ENCODE data around the gene A2ML1. TPM values are rescaled to one million over a fixed set of nuclear protein-coding genes. Genes with fewer than 3 reads are reported as not detected.

The A2ML1 gene
- total RNA-seq, 4 donors from 2014 or later, result 0.40 to 17.1 (median 2.4) TPM

DNA sequence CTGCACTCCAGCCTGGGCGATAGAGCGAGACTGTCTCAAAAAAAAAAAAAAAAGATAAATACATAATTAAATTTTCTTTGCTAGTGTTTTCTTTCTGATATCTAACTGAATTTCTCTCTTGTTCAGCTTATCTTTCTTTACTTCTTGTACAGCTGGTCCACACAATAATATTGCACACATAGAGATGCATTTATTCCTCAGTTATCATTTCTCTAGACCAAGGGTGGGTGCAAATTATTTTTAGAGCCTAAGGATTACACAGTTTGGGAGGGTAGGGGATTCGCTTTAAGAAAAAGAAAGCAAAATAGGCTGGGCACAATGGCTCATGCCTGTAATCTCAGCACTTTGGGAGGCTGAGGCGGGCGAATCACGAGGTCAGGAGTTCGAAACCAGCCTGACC lies 17.9 kb downstream of the A2ML1 start:
- WGBS, 2 donors (ENCODE audit: low coverage in 1 of 2), result 87 to 89% methylated on average over 4 to 7 of the region's 7 CpGs
- H3K4me1 ChIP-seq, result peaks cover 0 to 10% (median 0%) of the 10 kb centered on the region in 3 donors
- TF ChIP-seq, protein P1, sequence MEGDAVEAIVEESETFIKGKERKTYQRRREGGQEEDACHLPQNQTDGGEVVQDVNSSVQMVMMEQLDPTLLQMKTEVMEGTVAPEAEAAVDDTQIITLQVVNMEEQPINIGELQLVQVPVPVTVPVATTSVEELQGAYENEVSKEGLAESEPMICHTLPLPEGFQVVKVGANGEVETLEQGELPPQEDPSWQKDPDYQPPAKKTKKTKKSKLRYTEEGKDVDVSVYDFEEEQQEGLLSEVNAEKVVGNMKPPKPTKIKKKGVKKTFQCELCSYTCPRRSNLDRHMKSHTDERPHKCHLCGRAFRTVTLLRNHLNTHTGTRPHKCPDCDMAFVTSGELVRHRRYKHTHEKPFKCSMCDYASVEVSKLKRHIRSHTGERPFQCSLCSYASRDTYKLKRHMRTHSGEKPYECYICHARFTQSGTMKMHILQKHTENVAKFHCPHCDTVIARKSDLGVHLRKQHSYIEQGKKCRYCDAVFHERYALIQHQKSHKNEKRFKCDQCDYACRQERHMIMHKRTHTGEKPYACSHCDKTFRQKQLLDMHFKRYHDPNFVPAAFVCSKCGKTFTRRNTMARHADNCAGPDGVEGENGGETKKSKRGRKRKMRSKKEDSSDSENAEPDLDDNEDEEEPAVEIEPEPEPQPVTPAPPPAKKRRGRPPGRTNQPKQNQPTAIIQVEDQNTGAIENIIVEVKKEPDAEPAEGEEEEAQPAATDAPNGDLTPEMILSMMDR (IDR thresholded peaks at IDR 0.05), result no peak
- no peak for TF ChIP-seq POLR2AphosphoS5 (IDR thresholded peaks at IDR 0.05)
- TF ChIP-seq EP300 (IDR thresholded peaks at IDR 0.05), result no peak
- H3K4me3 ChIP-seq, result no peak overlapping the region
- peaks cover 4% of the 10 kb centered on the region for H3K27me3 ChIP-seq
- ATAC-seq, result no peak
- H3K9me3 ChIP-seq, result no peaks in the 10 kb centered on the region
- no peaks in the 10 kb centered on the region for H3K36me3 ChIP-seq
- no peak overlapping the region for H3K27ac ChIP-seq

DNA sequence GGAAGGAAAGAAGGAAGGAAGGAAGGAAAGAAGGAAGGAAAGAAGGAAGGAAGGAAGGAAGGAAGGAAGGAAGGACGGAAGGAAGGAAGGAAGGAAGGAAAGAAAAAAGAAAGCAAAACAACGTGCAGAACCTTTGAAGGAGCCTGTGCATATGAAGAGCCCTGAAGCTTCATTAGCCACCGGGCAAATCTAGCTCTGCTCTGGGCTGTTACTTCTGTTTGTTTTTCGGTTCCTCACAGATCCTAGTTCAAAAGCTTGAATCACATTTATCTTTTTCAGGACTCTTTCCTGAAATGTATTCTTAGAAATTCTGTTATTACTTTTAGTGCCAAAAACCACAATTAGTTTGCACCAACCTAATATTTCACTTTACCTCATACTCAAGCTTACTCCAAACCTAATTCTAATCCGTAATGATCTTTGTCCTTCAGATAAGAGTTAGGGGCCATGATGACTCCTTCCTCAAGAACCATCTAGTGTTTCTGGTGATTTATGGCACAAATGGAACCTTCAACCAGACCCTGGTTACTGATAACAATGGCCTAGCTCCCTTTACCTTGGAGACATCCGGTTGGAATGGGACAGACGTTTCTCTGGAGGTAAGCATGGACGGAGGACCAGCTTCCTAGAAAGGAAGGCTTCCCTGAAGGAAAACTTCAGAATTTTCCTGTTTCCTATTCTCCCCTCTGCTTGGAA lies 18.7 kb downstream of the A2ML1 start:
- no peaks in the 10 kb centered on the region for H3K36me3 ChIP-seq
- H3K4me1 ChIP-seq, result peaks cover 0 to 10% (median 0%) of the 10 kb centered on the region in 3 donors
- no peak overlapping the region for H3K27ac ChIP-seq
- H3K27me3 ChIP-seq, result peaks cover 4% of the 10 kb centered on the region
- no peak overlapping the region for H3K4me3 ChIP-seq
- no peak for ATAC-seq
- TF ChIP-seq, protein P1 (IDR thresholded peaks at IDR 0.05), result no peak
- TF ChIP-seq POLR2A (IDR thresholded peaks at IDR 0.05), result no peak
- no peaks in the 10 kb centered on the region for H3K9me3 ChIP-seq
- 66 to 74% methylated on average over 7 of the region's 8 CpGs for WGBS, 2 donors (ENCODE audit: low coverage in 1 of 2)

DNA sequence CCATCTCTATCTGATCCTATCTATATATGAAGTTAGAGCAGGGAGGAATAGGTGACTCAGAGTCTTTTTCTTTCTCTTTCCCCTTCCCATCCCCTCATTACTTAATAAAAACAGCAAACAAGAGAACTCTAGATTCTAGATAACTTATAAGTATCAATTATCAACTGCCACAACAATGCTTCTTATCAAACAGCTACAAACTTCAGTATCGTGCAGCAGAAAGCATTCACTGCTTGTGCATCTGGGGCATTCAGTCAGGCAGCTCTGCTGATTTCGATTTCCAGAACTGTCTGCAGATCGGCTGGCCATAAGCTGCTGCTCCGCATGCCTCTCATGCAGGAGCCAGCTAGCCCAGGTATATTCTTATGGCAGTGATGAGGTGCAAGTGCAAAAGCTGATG lies 19.4 kb downstream of the A2ML1 start:
- Histone ChIP-seq H3K36me3 (no peaks in the 10 kb centered on the region), H3K27ac (no peak overlapping the region), H3K4me1 (peaks cover 0 to 10% (median 0%) of the 10 kb centered on the region in 3 donors), H3K27me3 (peaks cover 4% of the 10 kb centered on the region), H3K9me3 (no peaks in the 10 kb centered on the region), H3K4me3 (no peak overlapping the region)
- ATAC-seq, result no peak
- WGBS, 2 donors (ENCODE audit: low coverage in 1 of 2), result 80 to 84% methylated on average over 3 to 4 of the region's 4 CpGs
- TF ChIP-seq, protein P1 (IDR thresholded peaks at IDR 0.05), result no peak
- TF ChIP-seq EP300 (IDR thresholded peaks at IDR 0.05) (no peak), POLR2A (IDR thresholded peaks at IDR 0.05) (no peak), POLR2AphosphoS5 (IDR thresholded peaks at IDR 0.05) (no peak)

DNA sequence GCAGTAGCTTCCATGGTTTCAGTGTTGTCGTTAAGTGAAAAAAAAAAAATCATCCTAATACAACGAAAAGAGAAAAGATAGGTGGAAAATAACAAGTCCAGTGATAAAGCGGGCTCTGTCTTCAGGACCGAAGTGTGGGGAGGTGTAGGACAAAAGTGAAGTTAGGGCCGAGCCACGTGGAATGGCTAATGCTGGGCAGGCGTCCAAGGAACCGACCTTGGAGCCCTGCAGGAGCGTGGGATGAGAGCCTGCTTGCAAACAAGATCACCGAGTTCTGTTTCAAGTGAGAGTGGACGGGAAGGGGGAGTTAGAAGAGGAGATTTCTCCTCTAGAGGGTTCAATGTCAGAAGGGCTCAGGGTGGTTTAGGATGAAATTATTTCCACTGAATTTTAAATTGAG lies 22.2 kb downstream of the A2ML1 start:
- ATAC-seq, result no peak
- WGBS, 2 donors (ENCODE audit: low coverage in 1 of 2), result 0 to 3% methylated on average over 8 to 11 of the region's 11 CpGs
- peaks cover 0 to 10% (median 0%) of the 10 kb centered on the region in 3 donors for H3K4me1 ChIP-seq
- H3K27ac ChIP-seq, result no peak overlapping the region
- TF ChIP-seq POLR2A (IDR thresholded peaks at IDR 0.05) (no peak), EP300 (IDR thresholded peaks at IDR 0.05) (no peak), POLR2AphosphoS5 (IDR thresholded peaks at IDR 0.05) (no peak)
- TF ChIP-seq, protein P1 (IDR thresholded peaks at IDR 0.05), result no peak
- H3K4me3 ChIP-seq, result no peak overlapping the region
- H3K36me3 ChIP-seq, result no peaks in the 10 kb centered on the region
- H3K9me3 ChIP-seq, result no peaks in the 10 kb centered on the region
- no peaks in the 10 kb centered on the region for H3K27me3 ChIP-seq

DNA sequence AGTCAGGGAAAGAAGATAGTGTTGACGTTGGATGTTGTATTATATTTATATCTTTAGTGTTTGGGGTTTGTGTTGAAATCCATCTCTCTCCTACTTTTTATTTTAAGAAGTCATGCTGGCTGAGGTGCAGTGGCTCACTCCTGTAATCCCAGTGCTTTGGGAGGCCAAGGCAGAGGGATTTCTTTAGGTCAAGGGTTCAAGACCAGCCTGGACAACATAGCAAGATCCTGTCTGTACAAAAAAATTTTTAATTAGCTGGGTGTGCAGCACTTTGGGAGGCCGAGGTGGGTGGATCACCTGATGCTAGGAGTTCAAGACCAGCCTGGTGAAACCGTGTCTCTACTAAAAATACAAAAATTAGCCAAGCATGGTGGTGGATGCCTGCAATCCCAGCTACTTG lies 23.9 kb downstream of the A2ML1 start:
- H3K36me3 ChIP-seq, result no peaks in the 10 kb centered on the region
- ATAC-seq, result no peak
- no peak overlapping the region for H3K27ac ChIP-seq
- peaks cover 0 to 10% (median 0%) of the 10 kb centered on the region in 3 donors for H3K4me1 ChIP-seq
- TF ChIP-seq, protein P1 (IDR thresholded peaks at IDR 0.05), result no peak
- no peak for TF ChIP-seq POLR2A (IDR thresholded peaks at IDR 0.05)
- TF ChIP-seq EP300 (IDR thresholded peaks at IDR 0.05), result no peak
- no peak for TF ChIP-seq POLR2AphosphoS5 (IDR thresholded peaks at IDR 0.05)
- no peaks in the 10 kb centered on the region for H3K9me3 ChIP-seq
- no peak overlapping the region for H3K4me3 ChIP-seq
- no peaks in the 10 kb centered on the region for H3K27me3 ChIP-seq
- 67 to 78% methylated on average over 1 to 2 of the region's 3 CpGs for WGBS, 2 donors (ENCODE audit: low coverage in 1 of 2)

Measured in gastroesophageal sphincter (tissue), 4 donors.